Measurements from ENCODE around the gene NFIA. TPM values are rescaled to one million over a fixed set of nuclear protein-coding genes. Genes with fewer than 3 reads are reported as not detected.

The NFIA gene
- total RNA-seq, 1 experiment from 2014 or later: 65.4 TPM

- intact Hi-C loops (cut with micrococcal nuclease; ENCODE audit: unreplicated experiment): loop anchor here (2.0 to 5.0 kb wide), 2 partner anchors 49 to 256 kb away; no protein-coding TSS in a partner anchor
- Histone ChIP-seq H3K27ac (ENCODE audit: low read depth, low read length, poor library complexity, severe bottlenecking) (peak overlapping the region; percentile 90), H3K27me3 (replicated peaks; ENCODE audit: insufficient read depth, low read depth, low read length, poor library complexity) (no peaks in the 10 kb centered on the region), H3K36me3 (ENCODE audit: insufficient read depth, low read length, poor library complexity, severe bottlenecking) (peaks cover 2% of the 10 kb centered on the region), H3K4me3 (ENCODE audit: low read depth, low read length, poor library complexity, severe bottlenecking) (peak overlapping the region; percentile 78), H3K4me1 (ENCODE audit: insufficient read depth, low read length, poor library complexity, severe bottlenecking) (peaks cover 56% of the 10 kb centered on the region), H3K9me3 (ENCODE audit: low read depth, low read length, poor library complexity, severe bottlenecking) (no peaks in the 10 kb centered on the region)
- BruUV-seq (replicated peaks): no TSS peak
- ChIA-PET POLR2A (ENCODE audit: low non-redundant PET) (no interaction called here), CTCF (no interaction called here)
- TF ChIP-seq, protein P1, sequence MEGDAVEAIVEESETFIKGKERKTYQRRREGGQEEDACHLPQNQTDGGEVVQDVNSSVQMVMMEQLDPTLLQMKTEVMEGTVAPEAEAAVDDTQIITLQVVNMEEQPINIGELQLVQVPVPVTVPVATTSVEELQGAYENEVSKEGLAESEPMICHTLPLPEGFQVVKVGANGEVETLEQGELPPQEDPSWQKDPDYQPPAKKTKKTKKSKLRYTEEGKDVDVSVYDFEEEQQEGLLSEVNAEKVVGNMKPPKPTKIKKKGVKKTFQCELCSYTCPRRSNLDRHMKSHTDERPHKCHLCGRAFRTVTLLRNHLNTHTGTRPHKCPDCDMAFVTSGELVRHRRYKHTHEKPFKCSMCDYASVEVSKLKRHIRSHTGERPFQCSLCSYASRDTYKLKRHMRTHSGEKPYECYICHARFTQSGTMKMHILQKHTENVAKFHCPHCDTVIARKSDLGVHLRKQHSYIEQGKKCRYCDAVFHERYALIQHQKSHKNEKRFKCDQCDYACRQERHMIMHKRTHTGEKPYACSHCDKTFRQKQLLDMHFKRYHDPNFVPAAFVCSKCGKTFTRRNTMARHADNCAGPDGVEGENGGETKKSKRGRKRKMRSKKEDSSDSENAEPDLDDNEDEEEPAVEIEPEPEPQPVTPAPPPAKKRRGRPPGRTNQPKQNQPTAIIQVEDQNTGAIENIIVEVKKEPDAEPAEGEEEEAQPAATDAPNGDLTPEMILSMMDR (conservative IDR thresholded peaks at IDR 0.05; ENCODE audit: low read depth, low read length): no peak
- TF ChIP-seq EZH2 (IDR thresholded peaks at IDR 0.05; ENCODE audit: borderline replicate concordance, low read depth, low read length, poor library complexity, severe bottlenecking): no peak
- DNase-seq (ENCODE audit: low spot score): peak; percentile 53
These were observed 849 bp downstream of the NFIA start for GRCh38 chr1:61083013-61083806.

DNA sequence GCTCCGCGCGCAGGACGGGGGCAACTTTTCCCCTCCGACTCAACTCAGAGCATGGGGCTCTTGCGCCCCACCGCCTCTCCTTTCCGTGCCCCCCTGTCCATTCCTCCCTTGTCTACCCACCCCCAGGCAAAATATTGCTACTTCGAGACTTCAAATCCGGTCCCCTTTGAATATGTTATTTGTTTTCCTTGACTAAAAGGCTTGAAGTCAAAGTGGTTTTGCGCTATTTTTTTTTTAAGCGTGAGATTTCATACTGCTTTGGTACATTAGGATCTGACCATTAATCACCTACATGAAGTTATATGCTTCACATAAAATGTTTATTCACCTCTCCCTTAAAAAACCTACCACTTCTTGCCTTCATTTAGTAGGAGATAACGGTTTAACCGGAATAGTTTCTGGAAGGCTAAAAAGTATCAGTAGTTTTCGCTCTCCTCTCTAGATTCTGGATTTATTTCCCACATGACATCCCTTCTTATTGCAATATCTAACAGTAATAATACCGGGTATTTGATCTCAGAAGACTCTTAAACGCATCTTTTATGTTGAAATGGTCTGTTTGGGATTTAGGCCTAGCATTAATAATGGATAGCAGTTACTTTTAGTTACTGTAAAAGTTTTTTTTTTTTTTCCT is 1.6 kb downstream of the NFIA start:
- ChIA-PET POLR2A (ENCODE audit: low non-redundant PET) (no interaction called here), CTCF (no interaction called here)
- no TSS peak for BruUV-seq (replicated peaks)
- H3K4me3 ChIP-seq (ENCODE audit: low read depth, low read length, poor library complexity, severe bottlenecking): peak overlapping the region; percentile 78
- H3K36me3 ChIP-seq (ENCODE audit: insufficient read depth, low read length, poor library complexity, severe bottlenecking): peaks cover 9% of the 10 kb centered on the region
- H3K27me3 ChIP-seq (replicated peaks; ENCODE audit: insufficient read depth, low read depth, low read length, poor library complexity): no peaks in the 10 kb centered on the region
- H3K9me3 ChIP-seq (ENCODE audit: low read depth, low read length, poor library complexity, severe bottlenecking): no peaks in the 10 kb centered on the region
- peaks cover 49% of the 10 kb centered on the region for H3K4me1 ChIP-seq (ENCODE audit: insufficient read depth, low read length, poor library complexity, severe bottlenecking)
- H3K27ac ChIP-seq (ENCODE audit: low read depth, low read length, poor library complexity, severe bottlenecking): peak overlapping the region; percentile 90
- TF ChIP-seq EZH2 (IDR thresholded peaks at IDR 0.05; ENCODE audit: borderline replicate concordance, low read depth, low read length, poor library complexity, severe bottlenecking): no peak
- TF ChIP-seq, protein P1 (conservative IDR thresholded peaks at IDR 0.05; ENCODE audit: low read depth, low read length): no peak
- intact Hi-C loops (cut with micrococcal nuclease; ENCODE audit: unreplicated experiment): loop anchor here (2.0 to 5.0 kb wide), 2 partner anchors 48 to 255 kb away; no protein-coding TSS in a partner anchor
- peak; percentile 47 for DNase-seq (ENCODE audit: low spot score)

GRCh38 chr1:61084491-61085031 is 2.2 kb downstream of the NFIA start:
- Histone ChIP-seq H3K27ac (ENCODE audit: low read depth, low read length, poor library complexity, severe bottlenecking) (peak overlapping the region; percentile 90), H3K4me3 (ENCODE audit: low read depth, low read length, poor library complexity, severe bottlenecking) (peak overlapping the region; percentile 78), H3K36me3 (ENCODE audit: insufficient read depth, low read length, poor library complexity, severe bottlenecking) (peaks cover 15% of the 10 kb centered on the region), H3K9me3 (ENCODE audit: low read depth, low read length, poor library complexity, severe bottlenecking) (no peaks in the 10 kb centered on the region), H3K27me3 (replicated peaks; ENCODE audit: insufficient read depth, low read depth, low read length, poor library complexity) (no peaks in the 10 kb centered on the region), H3K4me1 (ENCODE audit: insufficient read depth, low read length, poor library complexity, severe bottlenecking) (peaks cover 43% of the 10 kb centered on the region)
- intact Hi-C loops (cut with micrococcal nuclease; ENCODE audit: unreplicated experiment): loop anchor here (5.0 kb wide), 1 partner anchor 48 kb away; no protein-coding TSS in a partner anchor
- TF ChIP-seq EZH2 (IDR thresholded peaks at IDR 0.05; ENCODE audit: borderline replicate concordance, low read depth, low read length, poor library complexity, severe bottlenecking): no peak
- TF ChIP-seq, protein P1 (conservative IDR thresholded peaks at IDR 0.05; ENCODE audit: low read depth, low read length): no peak
- POLR2A ChIA-PET (ENCODE audit: low non-redundant PET): no interaction called here
- DNase-seq (ENCODE audit: low spot score): peak; percentile 49
- CTCF ChIA-PET: interaction anchor here (1.0 kb wide), 1 partner anchor 35 kb away, joined by 6 read pairs; no protein-coding TSS in a partner anchor
- TSS peak; percentile 33 for BruUV-seq (replicated peaks)
